Epidermal melanocyte (primary cell): Measurements from ENCODE around the gene CNGA1.

Source experiments
- DNase-seq: peaks from one replicate; pipeline ENCODE4 v3.0.0; 2011; ENCODE audit warnings: low spot score; ENCODE audit not compliant: insufficient read length

The CNGA1 gene

GRCh38 chr4:48016141-48017107 lies at the start of gene CNGA1, which contains the start of gene NIPAL1:
TSS of gene CNGA1 (minus strand) at chr4:48016681. CDS start at chr4:47952689, 63,992 bp downstream.
TSS of gene NIPAL1 (plus strand) at chr4:48016772. CDS start at chr4:48016840, 68 bp downstream.
- DNase-seq: peak; percentile 53

GRCh38 chr4:48065587-48066052 lies 49.1 kb upstream of the CNGA1 start:
- no peak for DNase-seq

GRCh38 chr4:48064349-48064748 lies 47.9 kb upstream of the CNGA1 start:
- DNase-seq: no peak

GRCh38 chr4:48058617-48059530 lies 42.4 kb upstream of the CNGA1 start:
- DNase-seq: no peak

GRCh38 chr4:48051078-48051477 lies 34.6 kb upstream of the CNGA1 start:
- no peak for DNase-seq

GRCh38 chr4:48049483-48049882 lies 33.0 kb upstream of the CNGA1 start:
- DNase-seq: no peak

GRCh38 chr4:48047896-48048295 lies 31.4 kb upstream of the CNGA1 start:
- no peak for DNase-seq

GRCh38 chr4:48047421-48047844 lies 31.0 kb upstream of the CNGA1 start:
- DNase-seq: no peak

GRCh38 chr4:48046059-48046458 lies 29.6 kb upstream of the CNGA1 start:
- no peak for DNase-seq

GRCh38 chr4:48044298-48044697 lies 27.8 kb upstream of the CNGA1 start:
- DNase-seq: no peak

- DNase-seq: no peak
These were observed 27.0 kb upstream of the CNGA1 start for GRCh38 chr4:48043504-48043903.

- DNase-seq: no peak
These were observed 26.5 kb upstream of the CNGA1 start for GRCh38 chr4:48042979-48043461.

- DNase-seq: no peak
These were observed 25.2 kb upstream of the CNGA1 start for GRCh38 chr4:48041535-48042137.

- no peak for DNase-seq
These were observed 23.1 kb upstream of the CNGA1 start for GRCh38 chr4:48039561-48039960.

GRCh38 chr4:48038666-48039065 lies 22.2 kb upstream of the CNGA1 start:
- DNase-seq: no peak

GRCh38 chr4:48037117-48037462 lies 20.6 kb upstream of the CNGA1 start:
- no peak for DNase-seq

- no peak for DNase-seq
These were observed 19.5 kb upstream of the CNGA1 start for GRCh38 chr4:48035952-48036351.

- DNase-seq: no peak
These were observed 17.4 kb upstream of the CNGA1 start for GRCh38 chr4:48033825-48034413.

- DNase-seq: no peak
These were observed 16.9 kb upstream of the CNGA1 start for GRCh38 chr4:48033412-48033811.

- DNase-seq: no peak
These were observed 16.2 kb upstream of the CNGA1 start for GRCh38 chr4:48032721-48033120.
